ENCODE data around the gene SOHLH1.

- no peak for TF ChIP-seq EZH2phosphoT487 (IDR thresholded peaks at IDR 0.05; ENCODE audit: low read length)
- no peak for TF ChIP-seq CTCF (IDR thresholded peaks at IDR 0.05; ENCODE audit: low read length)
These were observed 54.6 kb downstream of the SOHLH1 start for GRCh38 chr9:135644631-135645218.
